HG02642 (cell line): ENCODE data around the gene TNFRSF6B.

ENCODE experiments used
- ATAC-seq: cut with Tn5 transposase; IDR thresholded peaks from one replicate; pipeline ENCODE4 v1.9.1; 2021; ENCODE audit warnings: mild to moderate bottlenecking; ENCODE audit not compliant: unreplicated experiment, poor library complexity

The TNFRSF6B gene

DNA sequence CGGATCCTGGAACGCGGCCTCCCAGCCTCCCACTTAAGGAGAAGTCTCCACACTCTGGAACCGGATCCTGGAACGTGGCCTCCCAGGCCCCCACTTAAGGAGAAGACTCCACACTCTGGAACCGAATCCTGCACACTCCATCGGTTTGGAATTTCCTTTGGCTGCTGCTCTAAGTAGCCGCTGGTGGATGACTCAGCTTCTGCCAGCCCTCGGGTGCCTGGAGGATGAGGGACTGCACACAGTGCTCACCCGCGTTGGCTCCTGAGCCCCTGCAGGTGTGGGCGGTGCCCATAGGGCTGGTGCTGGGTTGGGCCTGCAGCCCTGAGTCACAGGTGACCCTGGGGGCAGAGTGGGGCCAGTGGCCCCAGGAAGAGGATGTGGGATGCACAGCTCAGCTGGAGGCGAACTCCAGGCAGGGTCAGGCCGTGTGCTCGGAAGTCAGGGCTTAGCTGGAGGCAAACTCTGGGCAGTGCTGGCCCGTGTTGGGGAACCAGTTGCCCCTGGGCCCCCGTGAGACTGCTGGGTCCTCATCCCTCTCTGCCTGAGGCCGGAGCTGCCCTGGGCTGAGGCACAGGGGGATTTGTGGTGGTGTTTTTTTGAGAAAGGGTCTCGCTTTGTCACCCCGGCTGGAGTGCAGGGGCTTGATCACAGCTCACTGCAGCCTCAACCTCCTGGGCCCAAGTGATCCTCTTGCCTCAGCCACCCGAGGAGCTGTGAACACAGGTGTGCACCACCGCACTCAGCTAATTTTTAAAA is 13.9 kb upstream of the TNFRSF6B start:
- no peak for ATAC-seq

DNA sequence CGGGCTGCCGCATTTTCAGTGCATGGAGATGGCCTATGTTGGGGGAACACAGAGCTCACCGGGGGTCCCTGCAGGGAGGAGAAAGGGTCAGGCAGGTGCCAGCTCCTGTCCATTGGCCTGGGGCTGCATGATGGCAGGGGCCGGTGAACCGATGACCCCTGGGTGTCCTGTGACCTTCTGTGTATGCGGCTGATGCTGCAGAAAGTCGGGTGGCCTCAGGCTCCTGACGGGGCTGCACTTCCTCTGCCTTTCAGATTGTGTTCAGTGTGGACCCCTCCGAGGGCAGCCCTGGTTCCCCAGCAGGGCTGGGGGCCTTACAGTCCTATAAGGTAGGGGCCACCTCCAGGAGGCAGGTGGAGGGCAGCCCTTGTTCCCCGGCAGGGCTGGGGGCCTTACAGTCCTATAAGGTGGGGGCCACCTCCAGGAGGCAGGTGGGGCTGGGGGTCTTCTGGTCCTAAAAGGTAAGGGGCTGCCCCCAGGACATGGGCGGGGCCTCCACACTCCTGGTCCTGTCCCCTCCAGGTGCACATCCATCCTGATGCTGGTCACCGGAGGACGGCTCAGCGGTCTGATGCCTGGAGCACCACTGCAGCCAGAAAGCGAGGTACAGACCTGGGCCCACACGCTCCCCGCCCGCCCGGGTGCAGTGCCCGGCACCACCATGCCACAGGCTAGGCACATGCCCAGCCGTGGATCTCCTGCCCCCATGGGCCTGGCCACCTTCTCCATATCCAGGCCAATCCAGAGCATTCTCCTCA is 11.0 kb upstream of the TNFRSF6B start:
- no peak for ATAC-seq

DNA sequence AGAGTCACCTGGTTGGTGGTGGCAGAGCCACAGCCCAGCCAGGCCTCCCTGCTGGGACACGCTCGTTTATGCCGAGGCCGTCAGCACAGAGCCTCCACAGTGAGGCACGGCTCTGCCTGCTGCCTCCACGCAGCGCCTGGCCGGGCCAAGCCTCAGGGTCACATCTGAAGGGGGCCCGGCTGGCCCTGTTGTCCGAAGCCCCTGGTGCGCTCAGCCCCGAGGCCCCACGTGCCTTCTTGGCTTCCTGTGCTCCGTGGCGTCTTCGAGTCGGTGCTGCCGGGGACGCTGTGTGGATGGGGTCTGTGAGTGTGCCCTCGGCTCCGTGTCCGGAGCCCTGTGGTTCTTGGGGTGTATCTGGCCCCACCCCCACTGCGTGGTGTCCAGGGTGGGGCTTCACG is 10.4 kb upstream of the TNFRSF6B start:
- ATAC-seq = no peak

DNA sequence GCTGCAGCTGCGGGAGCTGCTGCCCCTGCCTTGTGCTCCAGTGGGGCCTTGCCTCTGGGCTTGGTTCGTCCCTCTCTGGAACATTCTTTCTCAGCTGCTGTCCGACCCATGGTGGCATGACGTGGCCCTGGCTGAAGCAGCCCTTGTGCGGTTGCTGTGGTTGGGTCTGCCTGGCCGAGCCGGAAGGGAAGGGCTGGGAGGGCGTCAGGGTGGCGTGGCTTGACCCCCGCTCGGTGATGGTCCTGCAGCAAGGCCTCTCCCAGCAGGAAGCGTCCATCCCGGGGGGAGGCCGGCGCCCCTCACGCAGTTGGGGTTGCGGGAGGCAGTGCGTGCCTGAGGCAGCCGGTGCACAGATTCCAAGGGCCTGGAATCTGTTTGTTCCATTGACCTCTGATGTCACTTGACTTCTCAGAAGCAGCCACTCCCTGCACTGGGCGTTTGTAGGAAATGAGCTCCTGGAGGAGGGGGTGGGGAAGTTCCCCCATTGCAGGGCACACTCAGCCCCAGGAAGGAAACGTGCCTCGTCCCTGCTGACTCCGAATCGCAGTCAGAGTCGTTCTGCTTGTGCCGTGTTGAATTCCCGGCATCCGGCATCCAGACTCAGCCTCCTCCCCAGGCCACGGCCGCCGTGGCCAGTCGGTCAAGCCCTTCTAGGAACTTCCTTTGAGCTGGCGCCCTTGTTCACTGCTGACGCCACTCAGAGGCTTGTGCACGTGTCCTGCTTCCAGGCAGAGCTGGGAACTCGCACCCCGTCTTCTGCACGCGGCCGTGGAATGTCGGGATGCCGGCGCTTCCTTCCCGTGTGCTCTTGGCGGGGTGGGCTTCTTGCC is 9.7 kb upstream of the TNFRSF6B start:
- no peak for ATAC-seq

DNA sequence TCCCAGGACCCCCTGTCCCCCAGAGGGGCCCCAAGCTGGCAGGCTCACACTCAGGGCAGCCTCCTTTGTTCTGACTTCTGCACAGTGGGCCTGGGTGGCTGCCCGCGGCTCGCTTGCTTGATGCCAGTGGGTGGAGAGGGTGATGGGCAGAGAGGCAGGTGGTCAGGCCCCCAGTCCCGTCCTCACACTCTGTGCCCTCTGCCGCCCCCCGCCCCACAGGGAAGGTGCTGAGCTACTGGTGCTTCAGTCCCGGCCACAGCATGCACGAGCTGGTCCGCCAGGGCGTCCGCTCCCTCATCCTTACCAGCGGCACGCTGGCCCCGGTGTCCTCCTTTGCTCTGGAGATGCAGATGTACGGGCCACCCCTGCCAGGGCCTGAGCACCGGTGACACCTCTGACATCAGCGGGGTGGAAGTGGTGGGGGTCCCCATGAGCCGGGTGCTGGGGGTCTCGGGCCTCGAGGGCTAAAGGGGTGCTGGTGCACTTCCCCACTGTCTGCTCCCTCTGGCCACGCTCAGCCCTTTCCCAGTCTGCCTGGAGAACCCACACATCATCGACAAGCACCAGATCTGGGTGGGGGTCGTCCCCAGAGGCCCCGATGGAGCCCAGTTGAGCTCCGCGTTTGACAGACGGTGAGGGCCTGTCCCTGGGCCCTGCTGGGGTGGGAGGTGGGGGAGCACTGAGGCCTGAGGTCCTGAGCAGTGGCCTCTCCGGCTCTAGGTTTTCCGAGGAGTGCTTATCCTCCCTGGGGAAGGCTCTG is 8.9 kb upstream of the TNFRSF6B start:
- ATAC-seq = no peak

DNA sequence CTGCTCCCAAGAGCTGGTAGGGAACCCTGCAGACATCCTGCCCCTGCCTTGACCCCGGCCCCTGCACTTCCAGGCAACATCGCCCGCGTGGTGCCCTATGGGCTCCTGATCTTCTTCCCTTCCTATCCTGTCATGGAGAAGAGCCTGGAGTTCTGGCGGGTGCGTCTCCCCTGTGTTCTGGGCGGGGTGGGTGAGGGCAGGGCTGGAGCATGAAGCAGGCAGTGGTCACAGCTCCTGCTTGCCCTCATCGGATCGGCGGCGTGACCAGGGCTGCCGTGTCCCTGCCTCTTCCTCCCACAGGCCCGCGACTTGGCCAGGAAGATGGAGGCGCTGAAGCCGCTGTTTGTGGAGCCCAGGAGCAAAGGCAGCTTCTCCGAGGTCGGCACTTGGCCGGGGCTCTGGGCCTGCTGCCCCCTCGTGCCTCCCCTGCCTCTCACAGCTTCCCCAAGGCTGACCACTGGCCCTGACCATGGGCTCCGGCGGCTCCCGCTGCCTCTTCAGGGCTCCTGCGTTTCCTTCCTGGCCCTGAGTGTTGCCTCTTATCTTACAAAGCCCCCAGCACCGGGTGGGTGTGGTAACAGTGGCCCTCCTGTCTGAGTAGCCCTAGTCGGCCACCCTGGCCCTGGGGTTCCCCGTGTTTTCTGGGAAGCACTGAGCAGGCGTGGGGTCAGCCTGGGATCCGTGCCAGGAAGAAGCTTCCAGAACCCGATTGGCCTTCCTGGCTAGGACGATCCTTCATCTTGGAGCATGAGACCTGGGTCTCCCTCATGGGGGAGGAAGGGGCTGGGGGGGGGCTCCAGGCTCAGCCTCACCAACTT is 8.0 kb upstream of the TNFRSF6B start:
- no peak for ATAC-seq

DNA sequence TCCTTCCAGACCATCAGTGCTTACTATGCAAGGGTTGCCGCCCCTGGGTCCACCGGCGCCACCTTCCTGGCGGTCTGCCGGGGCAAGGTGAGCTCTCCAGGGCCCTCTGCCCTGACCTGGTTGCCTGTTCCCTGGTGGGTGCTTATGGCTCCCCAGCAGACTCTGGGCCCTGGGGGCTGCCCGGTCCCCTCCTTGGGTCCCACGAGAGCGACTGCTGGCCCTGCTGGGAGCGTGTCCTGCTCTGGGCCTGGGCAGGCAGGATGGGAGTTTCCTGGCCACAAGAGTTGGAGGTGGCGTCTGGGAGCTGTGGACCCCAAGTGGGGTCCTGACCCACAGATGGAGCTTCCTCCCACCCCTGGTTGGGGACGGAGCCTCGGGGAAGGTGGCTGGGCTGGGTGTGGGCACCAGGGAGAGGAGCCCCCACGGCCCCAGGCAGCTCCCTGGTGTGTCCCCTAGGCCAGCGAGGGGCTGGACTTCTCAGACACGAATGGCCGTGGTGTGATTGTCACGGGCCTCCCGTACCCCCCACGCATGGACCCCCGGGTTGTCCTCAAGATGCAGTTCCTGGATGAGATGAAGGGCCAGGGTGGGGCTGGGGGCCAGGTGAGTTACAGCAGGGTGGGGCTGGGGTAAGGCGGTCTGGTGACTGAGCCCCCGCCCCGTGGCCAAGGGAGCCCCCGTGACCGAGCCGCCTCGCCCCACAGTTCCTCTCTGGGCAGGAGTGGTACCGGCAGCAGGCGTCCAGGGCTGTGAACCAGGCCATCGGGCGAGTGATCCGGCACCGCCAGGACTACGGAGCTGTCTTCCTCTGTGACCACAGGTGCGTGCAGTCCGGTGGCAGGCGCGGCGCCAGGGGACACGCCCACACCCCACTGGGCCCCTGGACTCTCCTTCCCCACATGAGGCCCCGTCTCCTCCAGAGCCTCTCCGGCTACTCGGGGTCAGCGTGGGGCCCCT is 7.1 kb upstream of the TNFRSF6B start:
- ATAC-seq = no peak

DNA sequence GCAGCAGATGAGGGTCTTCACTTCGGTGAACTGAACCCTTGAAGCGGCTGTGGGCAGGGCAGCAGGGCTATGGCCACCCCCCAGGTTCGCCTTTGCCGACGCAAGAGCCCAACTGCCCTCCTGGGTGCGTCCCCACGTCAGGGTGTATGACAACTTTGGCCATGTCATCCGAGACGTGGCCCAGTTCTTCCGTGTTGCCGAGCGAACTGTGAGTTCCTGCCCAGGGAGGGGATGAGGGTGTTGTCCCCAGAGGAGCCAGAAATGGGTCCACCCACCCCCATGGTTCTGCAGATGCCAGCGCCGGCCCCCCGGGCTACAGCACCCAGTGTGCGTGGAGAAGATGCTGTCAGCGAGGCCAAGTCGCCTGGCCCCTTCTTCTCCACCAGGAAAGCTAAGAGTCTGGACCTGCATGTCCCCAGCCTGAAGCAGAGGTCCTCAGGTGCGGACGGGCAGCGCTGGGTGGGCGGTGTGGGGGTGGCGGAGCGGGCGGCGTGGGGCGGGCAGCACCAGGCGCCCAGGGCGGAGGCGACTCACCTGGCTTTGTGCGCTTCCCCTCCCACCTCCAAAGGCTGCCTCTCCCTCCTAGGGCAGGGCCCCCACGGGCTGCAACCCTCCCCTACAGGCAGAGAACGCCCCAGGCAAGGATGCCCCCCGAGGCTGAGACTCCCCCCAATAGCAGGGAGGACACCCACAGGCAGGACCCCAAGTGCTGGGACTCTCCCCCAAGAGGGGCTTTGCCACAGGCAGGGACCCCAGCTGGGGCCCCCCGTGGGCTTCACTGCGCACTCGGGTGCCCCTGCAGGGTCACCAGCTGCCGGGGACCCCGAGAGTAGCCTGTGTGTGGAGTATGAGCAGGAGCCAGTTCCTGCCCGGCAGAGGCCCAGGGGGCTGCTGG is 6.2 kb upstream of the TNFRSF6B start:
- ATAC-seq = no peak

DNA sequence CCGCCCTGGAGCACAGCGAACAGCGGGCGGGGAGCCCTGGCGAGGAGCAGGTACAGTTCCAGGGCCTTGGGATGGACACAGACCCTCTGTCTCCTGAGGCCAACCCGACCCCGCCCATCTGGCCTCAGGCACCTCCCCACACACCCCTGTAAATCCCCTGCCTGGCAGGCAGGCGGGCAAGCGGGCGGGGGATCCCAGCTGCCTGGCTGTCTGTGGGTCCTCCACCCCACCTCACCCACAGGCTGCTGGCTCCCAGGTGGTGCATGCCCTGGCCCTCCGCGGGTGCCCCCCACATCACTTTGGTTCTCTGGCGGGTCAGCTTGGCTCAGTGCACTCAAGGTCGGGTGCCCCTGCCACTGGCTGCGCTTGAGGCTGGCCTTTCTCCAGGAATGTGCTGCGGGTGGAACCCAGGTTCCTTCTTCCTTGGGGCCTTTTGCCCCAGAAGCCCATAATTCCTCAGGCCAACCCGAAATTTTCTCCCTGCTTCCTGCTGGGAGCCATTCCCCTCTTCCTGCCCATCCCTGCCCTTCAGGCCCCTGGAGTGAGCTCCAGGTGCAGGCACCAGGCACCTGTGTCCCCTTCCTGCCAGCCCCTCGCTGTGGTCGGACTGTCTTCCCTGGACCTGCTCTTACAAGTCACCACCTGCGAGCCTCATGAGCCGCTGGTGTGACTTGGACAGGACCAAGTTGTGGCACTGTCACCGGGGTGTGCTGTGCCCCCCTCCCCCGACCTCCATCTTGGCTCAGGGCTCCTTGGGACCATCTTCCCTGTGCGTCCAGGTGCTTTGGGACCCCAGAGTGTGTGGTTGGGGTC is 5.3 kb upstream of the TNFRSF6B start:
- no peak for ATAC-seq

DNA sequence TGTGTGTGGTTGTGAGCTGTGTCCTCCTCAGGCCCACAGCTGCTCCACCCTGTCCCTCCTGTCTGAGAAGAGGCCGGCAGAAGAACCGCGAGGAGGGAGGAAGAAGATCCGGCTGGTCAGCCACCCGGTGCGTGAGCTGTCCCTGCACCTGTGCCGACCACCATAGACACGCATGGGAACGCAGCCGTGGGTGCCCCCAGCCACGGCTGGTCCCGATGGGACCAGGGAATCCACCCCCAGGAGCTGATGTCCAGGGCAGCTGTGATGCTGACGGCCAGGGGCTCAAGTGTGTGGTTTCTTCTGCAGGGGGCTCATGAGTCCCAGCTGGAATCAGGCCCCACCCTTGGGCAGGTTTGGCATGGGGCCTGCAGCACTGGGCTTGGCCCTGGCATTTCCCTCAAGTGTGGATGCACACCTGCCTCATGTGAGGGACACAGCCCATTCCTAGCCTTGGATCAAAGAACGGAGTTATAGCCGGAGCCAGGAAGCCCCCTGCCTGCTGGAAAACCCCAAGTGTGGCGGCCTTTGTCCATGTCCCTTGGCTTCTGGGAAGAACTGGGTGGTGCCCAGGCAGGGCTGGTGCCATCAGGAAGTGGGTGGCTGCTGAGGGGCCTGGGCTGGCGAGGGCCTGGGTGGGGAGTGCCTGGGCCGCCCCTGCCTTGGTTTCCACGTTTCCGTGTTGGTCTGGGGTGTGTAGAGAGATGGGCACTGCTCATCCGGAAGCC is 4.6 kb upstream of the TNFRSF6B start:
- no peak for ATAC-seq

DNA sequence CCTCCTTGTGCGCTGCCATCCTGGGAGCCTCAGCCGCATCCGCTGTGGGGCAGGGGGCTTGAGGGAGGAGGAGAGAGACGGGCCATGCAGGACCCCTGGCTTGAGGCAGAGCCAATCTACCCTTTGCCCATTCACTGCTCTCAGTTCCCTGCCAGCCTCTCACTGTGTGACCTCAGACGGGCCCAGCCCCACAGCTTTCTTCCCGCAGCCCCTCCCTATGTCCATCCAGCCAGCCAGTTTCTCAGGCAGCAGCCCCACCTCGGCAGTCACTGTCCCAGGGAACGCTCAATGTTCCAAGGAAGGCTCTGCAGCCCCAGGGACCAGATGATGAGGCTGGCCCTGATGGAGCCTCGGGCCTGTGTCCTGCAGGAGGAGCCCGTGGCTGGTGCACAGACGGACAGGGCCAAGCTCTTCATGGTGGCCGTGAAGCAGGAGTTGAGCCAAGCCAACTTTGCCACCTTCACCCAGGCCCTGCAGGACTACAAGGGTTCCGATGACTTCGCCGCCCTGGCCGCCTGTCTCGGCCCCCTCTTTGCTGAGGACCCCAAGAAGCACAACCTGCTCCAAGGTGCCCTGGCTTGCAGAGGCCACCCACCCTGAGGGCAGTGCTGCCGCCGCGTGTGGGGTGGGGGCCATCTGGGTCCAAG is 3.9 kb upstream of the TNFRSF6B start:
- ATAC-seq = no peak

DNA sequence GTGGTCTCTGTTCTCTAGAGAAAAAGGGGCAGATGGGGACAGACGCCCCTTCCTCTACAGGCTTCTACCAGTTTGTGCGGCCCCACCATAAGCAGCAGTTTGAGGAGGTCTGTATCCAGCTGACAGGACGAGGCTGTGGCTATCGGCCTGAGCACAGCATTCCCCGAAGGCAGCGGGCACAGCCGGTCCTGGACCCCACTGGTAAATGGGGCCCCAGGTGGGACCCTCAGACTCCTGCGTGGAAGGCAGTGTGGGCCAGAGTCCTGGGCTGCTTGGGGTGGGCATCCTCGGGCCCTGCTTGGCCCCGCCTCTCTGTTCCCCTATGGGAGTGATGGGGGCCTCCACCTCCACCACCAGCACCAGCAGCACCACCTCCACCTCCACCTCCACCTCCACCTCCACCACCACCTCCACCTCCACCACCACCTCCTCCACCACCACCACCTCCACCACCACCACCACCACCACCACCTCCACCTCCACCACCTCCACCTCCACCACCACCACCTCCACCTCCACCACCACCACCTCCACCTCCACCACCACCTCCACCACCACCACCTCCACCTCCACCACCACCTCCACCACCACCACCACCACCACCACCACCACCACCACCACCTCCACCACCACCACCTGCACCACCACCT is 3.2 kb upstream of the TNFRSF6B start:
- no peak for ATAC-seq

DNA sequence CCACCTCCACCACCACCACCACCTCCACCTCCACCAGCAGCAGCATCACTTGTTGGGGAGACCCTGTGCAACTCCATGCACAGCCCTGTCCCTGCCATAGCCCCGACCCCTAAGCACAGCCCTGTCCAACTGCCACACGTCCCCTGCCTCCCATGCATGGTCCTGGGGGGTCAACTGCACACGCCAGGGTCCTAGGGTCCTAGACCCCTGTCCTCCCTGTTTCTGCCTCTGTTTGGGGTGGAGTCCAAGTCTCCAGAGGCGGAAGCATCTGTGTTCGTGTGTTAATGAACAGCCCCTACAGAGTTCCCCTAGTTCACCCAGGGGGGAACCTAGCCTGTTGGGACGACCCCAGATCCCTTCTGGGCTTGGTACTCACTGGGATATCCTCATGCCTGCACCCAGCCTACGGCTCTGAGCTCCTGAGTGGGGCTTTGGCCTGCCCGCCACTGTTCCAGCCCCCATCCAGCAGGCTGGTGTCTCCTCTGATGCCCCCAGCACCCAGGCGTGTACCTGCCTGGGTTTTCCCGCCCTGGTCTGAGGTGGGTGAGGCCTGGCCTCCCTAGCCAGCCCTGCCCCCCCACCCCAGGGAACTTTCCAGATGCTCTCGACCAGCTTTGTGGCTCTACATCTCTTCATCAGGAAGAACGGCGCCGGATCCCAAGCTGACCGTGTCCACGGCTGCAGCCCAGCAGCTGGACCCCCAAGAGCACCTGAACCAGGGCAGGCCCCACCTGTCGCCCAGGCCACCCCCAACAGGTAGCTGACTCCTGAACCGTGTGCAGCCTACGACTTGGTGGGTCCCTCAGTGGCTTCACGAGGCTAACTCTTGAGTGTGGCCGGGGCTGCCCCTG is 2.5 kb upstream of the TNFRSF6B start:
- no peak for ATAC-seq
